SK-N-SH (cell line): ENCODE data around the gene PSMC3.

Experiments used
- NRF1 ChIP-seq: IDR thresholded peaks from 2 replicates; pipeline ENCODE4 v1.6.1; 2012; ENCODE audit warnings: low read depth, mild to moderate bottlenecking, low read length
- REST ChIP-seq: IDR thresholded peaks from 2 replicates; pipeline ENCODE4 v1.6.1; 2012; ENCODE audit warnings: mild to moderate bottlenecking, low read depth, low read length, moderate library complexity
- TF ChIP-seq, protein P1 (sequence below): fragments of 200-600 bp; sonication (generic); IDR thresholded peaks from 2 replicates; pipeline ENCODE4 v1.6.1; 2017; ENCODE audit warnings: antibody characterized with exemption, mild to moderate bottlenecking, moderate library complexity

- TF ChIP-seq NRF1: no peak
- TF ChIP-seq, protein P1, sequence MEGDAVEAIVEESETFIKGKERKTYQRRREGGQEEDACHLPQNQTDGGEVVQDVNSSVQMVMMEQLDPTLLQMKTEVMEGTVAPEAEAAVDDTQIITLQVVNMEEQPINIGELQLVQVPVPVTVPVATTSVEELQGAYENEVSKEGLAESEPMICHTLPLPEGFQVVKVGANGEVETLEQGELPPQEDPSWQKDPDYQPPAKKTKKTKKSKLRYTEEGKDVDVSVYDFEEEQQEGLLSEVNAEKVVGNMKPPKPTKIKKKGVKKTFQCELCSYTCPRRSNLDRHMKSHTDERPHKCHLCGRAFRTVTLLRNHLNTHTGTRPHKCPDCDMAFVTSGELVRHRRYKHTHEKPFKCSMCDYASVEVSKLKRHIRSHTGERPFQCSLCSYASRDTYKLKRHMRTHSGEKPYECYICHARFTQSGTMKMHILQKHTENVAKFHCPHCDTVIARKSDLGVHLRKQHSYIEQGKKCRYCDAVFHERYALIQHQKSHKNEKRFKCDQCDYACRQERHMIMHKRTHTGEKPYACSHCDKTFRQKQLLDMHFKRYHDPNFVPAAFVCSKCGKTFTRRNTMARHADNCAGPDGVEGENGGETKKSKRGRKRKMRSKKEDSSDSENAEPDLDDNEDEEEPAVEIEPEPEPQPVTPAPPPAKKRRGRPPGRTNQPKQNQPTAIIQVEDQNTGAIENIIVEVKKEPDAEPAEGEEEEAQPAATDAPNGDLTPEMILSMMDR: no peak
- no peak for TF ChIP-seq REST
Observed at GRCh38 chr11:47430524-47430923, 4.3 kb upstream of the PSMC3 start.
